RKO (cell line): Measurements from ENCODE around the gene SHANK3.
"Not testable (repeated sequence)": the region's sequence is repeated elsewhere in the genome, so short reads cannot be mapped to it uniquely, and the experiment has no call there.

Experiments used
- DNase-seq: peaks from one replicate; pipeline ENCODE4 v3.0.0-alpha.2; 2016; ENCODE audit warnings: low spot score

Gene SHANK3

DNA sequence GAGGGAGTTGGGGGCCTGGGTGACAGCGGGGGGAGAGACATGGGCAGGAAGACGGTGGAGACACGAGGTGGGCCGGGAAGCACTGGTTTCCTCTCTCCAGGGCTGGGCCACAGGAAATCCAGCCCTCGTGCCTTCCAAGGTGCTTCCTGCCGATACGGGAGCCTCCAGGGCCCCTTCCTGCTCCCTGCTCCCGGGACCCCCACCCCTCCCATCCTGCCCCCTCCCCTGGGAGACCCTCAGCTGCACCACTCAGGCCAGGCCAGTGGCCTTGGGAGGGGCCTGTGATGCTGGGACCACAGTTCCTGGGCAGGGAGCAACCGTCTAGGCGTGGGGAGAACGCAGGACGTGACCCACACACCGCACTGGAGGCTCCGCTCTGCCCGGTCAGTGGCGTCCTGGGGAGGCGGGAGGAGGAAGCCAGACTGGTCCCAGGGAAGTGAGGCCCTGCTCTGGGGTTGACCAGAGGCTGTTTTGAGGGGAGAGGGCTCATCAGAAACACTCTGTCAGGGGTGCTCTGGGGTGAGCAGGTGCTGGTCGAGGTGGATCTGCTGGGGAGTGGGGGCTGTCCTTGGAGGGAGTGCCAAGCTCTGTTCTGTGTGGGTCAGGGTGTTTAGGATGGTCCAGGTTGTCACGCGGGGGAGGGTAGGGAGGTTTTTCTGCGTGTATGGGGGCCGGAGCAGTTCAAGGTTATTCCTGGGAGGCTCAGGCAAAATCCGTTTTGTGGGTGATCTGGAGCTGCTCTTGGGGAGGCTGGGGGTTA, at the start of gene SHANK3:
TSS of gene SHANK3 (plus strand) at position 353 of the 760 bp plus-strand sequence.
- DNase-seq, result no peak

- DNase-seq, result no peak
Measured at GRCh38 chr22:50624347-50625130, 48.1 kb upstream of the SHANK3 start.

DNA sequence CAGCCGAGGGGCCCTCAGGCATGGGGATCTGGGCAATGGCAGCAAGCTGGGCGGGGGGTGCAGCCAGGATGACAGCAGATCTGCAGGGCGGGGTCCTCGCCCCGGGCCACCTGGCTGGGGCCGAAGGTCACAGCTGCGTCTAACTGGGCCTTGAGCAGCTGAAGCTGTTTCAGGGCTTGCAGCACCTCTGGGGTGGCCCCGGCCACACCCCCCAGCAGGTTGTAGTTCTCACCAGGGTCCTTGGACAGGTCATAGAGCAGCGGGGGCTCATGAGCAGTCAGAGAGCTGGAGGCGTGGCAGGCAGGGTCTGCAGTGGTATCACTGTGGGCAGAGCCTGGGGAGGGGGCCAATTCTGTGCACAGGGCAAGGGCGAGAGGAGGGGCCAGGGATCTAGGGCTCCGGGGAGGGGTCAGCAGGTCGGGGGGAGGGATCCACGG, 47.5 kb upstream of the SHANK3 start:
- DNase-seq, result no peak

DNA sequence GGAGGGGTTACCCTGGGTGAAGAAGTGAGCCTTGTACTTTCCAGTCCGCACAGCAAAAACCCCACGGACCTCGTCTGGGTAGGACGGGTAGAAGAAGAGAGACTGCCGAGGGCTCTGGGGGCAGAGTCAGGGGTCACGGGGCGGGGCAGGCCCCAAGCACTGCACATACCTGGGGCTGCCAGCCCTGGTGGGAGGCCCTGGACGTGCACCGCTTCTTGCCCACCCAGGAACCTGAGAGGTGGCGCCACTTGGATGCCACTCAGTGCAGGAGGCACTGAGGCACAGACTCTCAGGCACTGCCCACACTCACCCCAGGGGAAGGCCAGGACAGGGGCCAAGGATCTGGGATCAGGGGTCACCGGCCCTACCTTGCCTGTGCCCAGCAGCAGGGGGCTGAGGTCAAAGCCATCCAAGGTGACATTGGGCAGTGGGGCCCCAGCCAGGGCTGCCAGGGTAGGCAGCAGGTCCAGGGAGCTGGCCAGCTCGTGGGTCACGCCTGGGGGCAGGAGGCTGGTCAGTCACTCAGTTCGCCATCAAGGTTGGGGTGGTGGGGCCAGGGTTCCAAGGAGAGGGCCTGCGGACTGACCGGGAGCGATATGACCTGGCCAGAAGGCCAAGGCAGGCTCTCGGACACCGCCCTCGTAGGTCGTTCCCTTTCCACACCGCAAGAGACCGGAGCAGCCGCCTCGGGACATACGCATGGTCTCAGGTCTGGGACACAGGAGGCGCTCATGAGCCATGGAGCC, 46.9 kb upstream of the SHANK3 start:
- DNase-seq, result no peak

DNA sequence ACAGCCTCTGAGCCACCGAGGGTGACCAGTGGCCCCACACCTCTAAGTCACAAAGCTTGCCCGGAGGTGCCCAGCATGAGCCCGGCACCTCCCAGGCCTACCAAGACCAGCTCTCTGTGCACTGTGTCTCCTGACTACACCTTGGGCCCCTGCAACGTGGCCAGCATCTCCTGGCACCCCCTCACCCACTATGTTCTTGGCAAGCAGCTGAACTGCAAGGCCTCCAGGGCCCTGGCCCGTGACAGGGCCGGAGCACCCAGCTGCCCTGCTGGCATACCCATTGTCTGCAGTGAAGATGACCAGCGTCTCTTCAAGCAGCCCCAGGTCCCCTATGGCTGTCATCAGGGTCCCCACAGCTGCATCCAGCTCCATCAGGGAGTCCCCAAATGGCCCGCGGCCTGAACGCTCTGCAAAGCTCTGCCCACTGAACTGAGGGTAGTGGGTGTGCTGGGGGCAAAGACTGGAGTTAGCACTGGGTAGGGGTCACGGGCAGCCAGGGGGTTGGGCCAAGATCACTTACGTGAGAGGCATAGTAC, 46.2 kb upstream of the SHANK3 start:
- no peak for DNase-seq

- DNase-seq, result no peak
Measured at GRCh38 chr22:50626850-50627641, 45.6 kb upstream of the SHANK3 start.

GRCh38 chr22:50627642-50628542, 44.7 kb upstream of the SHANK3 start, which contains the start of gene ARSA:
TSS of gene ARSA (minus strand) at chr22:50628152. CDS start at chr22:50627779, 373 bp downstream.
- peak; percentile 90 for DNase-seq

DNA sequence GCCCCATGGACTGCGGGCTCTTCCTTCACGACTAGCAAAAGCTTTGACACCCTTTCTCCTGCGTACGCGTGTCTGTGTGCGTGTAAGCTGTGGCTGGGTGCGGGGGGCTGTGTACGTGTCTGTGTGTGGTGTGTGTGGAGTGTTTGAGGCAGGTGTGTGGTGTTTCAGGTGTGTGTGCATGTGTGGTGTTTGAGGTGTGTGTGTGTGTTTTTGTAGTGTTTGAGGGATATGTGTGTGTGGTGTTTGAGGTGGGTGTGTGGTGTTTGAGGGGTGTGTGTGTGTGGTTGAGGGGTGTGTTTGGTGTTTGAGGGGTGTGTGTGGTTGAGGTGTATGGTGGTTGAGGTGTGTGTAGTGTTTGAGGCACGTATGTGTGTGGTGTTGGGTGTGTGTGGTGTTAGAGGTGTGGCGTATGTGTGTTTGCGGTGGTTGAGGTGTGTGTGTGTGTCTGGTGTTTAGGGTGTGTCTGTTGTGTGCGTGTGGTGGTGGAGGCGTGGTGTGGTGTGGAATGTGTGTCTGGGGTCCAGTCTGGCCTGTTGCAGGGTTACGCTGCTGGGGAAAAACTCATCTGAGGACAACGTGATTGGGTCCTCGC, 44.0 kb upstream of the SHANK3 start:
- DNase-seq, result no peak

- no peak for DNase-seq
Measured at GRCh38 chr22:50630376-50630775, 42.2 kb upstream of the SHANK3 start.

- DNase-seq, result no peak
Measured at GRCh38 chr22:50633086-50633485, 39.5 kb upstream of the SHANK3 start.

DNA sequence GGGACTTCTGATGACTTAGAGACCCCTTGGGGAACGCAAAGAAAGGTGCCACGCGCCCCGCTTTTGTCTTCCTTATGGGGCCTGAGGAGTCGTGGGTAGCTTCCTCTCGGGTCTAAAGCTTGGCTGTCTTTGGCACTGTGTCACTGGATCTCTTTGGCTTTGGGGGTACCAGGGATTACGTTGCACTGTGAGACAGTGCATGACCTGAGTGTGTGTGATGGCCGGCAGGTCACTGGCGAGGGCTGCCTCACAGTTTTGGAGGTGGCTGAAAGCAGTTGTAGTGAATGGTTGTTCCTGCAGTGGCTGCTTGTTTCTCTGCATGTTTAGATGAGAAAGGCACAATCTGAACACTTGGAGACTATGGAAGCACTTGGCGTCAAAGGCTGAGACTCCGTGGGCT, 38.9 kb upstream of the SHANK3 start:
- DNase-seq, result no peak

- DNase-seq, result no peak
Measured at GRCh38 chr22:50635591-50635990, 37.0 kb upstream of the SHANK3 start.

- DNase-seq, result not testable (repeated sequence)
Measured at GRCh38 chr22:50640296-50640695, 32.3 kb upstream of the SHANK3 start.

DNA sequence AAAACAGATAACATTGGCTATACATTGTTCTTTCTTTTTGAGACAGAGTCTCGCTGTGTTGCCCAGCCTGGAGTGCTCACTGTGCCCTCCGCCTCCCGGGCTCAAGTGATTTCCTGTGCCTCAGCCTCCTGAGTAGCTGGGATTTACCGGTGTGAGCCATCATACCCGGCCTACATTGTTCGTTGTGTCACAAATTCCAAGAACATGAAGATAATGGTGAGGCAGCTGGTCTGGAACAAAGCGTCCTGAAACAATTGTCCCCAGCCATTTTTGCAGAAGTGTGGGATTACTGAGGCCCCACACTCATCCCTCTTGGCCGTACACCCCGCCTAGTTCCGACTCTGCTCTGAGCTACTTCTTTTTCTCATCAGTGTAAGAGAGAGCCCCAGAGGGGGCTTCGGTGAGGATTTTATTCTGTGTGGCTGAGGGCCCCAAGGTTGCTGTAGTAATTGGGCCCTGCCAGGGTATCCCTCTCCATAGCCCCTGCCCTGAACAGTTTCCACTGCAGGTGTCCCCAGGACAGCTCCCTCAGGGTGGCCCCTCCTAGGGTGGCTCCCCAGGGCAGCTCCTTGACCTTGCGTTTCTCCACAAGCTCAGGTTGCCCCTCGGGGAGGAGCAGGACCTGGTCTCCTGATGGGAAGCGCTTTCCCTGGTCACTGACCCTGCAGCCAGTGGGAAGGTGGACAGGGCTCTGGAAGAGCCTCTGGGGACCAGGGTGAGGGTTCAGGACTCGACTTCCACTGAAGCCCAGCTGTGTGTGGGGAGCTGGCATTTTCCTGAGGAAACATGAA, 31.6 kb upstream of the SHANK3 start:
- no peak for DNase-seq

DNA sequence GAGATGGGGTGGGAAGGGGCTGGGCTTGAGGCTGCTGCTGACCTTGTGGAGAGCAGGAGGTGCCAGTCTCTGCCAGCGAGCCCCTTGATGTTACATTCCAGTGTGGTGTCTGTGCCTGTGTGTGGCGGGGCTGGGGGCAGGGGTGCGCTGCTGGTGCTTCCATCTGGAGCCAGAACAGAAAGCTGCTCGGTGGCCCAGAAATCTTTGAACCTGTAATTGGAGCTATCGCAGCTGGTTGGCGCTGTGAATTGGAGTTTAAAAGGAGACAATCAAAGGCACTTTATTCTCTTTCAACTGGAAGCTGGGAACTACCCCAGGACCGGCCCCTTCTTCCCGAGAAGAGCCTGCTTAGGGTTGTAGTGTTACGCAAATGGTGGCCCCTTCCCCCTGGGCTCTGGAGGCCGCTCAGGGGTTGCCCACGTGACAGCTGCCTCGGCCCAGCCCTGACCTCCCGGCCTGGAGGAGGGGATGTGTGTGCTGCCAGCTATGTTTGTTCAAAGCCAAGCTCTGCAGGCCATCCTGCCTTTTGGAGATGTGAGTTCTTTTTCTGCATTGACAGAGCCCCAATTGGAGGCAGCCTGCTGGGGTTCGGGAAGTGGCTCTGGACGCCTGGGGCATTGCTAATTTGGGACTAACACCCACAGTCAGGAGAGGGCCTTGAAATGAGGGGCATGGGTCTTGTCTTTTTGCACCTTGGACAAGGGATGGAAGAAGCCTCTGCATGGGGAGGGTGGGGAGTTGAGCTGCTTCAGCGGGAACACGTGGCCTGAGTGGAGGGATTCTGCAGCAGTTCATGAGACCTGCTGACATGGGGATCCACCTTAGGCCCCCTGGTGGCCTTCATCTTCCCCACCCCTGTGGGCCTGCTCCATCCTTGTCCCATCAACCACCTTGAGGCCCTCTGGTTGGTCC, 30.7 kb upstream of the SHANK3 start:
- DNase-seq, result no peak

GRCh38 chr22:50643021-50643820, 29.4 kb upstream of the SHANK3 start:
- DNase-seq, result not testable (repeated sequence)

- DNase-seq, result not testable (repeated sequence)
Measured at GRCh38 chr22:50643821-50644101, 28.9 kb upstream of the SHANK3 start.
